ENCODE results near the gene REV3L.

The REV3L gene

DNA sequence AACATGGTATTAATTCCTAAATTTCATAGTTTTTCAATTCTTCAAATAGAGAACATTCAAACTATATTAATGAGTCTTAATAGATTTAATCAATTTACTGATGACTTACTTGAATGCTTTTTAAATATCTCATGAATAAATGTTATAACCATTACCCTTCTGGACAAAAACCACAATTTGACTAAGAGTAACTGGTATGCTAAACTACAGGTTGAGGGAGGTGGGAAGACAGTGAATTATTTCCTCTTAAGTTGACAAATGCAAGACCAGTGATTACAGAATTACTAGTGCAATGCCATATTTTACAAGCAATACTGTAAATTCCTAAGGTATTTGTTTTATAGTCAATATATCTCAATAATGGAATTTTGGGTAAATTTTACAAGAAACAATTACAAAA is 65.1 kb downstream of the REV3L start:
- no peak for DNase-seq

DNA sequence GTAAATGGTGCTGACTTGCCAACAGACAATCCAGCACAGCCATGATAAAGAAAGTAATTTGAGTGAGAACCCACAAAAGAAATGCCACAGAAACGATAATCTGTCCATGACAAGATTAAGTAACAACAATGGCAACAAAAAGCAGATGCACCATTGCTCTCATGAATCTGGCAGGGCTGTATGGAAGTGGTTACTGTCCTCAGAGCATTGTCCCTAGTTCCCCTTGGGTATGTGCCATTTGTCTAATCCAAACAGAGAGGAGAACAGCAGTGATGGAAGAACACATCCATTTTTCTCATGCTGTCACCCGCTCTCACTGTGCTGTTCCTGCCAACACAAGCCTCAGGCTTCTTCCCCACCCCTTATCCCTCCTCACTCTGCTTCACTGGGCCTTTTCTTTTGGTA is 65.8 kb downstream of the REV3L start:
- no peak for DNase-seq

DNA sequence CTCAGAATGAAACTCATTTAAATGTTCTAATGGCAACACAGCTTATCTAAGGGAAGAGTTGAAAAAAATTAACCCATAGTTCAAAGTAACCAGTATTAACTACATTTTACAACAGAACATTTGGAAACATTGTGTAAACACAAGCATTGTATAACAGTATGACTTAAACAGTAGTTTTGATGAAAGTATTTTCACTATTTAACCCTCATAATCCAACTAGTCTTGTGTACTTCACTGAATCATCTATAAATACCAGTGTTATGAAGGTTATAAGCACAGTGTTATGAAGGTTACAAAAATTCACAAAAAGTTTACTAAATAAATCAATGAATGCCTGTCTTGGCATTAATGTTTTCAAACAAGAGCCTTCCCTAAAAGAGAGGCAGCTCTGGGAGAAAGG is 66.5 kb downstream of the REV3L start:
- no peak for DNase-seq

DNA sequence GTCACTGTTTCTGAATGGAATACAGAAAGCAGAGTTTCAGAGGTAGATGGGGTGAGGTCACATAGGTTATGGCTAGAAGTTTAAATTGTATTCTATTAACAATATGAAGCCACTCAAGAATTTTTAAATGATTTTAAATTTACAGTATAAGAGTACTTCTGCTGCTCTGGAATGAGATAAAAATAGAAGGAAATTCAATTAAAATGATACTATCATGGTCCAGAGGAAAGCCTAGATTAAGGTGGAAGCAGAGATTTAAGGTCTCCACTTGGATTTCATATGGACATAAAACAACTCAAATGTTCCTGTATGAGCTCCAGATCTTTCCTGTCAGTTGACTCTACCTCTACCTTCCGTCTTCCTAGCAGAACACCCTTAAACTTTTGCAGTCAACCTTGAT is 68.6 kb downstream of the REV3L start:
- no peak for DNase-seq

DNA sequence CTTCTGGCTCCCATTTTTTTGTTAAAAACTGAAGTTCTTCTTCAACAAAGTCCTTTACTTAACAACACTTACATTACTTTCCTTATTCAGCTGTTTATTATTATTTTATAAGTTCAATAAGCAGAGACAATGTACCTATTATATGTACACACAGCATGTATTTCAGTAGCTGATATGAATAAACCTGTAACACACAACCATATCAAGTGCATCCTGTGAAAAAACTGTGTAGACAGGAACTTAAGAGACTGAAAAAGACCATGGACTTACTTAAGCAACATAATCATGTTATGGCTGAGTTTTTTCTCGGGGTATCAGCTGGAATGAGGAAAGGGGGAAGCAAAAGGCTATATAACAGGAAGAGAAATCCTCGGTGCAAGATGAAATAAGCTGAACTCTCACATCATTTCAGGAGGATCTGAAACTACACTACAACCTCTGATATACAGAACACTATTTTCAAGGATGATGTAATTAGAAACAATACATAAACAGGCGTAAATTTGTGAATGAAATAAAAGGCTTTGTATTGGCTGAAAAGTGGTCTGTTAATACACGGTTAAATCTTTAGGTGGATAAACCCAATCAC is 70.9 kb downstream of the REV3L start:
- no peak for DNase-seq

DNA sequence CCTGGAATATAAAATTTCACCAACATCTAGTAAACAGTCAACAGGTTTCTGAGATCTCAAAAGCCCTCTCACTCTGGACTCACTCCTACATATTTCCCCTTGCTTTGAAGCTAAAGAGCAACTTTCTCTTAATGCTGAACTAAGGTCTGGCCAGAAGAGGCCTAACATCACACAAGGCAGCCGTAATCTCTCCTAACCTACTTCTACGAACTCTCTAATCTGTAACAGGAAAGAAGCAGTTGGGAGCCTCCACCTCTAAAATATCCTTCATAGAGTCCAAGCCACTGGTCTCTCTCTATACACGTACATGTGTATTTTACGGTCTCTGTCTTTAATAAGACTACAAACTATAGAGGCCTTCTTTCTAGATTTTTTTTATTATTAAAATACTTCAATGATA is 72.0 kb downstream of the REV3L start:
- no peak for DNase-seq

DNA sequence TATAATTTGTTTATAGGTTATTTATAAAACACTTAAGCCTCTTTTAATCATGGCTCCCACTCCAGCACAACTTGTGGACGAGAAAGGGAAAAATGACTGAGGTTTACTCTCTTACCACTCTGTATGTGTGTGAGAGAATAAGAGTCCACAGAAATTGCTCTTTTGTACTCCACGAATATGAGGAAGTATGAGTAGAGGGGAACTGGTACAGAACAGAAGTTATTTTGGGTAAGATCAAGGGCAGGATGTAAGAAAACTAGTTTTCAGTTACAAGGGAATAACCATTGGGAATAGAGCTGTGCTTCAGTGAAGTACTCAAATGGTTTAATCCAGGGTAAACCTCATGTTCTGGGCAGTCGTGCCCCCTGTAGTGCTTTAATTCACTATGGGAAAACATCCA is 72.6 kb downstream of the REV3L start:
- no peak for DNase-seq

DNA sequence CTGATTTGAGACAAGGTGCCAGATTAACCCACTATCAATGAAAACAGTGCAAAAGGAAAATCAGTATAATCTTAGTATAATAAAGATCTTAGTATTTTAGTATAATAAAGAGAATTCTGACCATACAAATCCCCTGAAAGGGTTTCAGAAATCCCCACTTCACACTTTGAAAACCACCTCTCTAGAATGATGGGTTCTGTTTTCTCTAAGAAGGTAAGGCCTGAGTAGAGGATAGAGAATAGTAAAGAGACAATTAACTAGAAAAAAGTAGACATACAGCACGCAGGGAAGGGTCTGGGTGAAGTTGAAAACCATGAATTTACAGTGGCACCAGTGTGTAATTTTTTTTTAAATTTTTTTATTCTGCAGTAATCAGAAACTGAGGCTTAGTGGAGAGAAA is 73.6 kb downstream of the REV3L start:
- no peak for DNase-seq

DNA sequence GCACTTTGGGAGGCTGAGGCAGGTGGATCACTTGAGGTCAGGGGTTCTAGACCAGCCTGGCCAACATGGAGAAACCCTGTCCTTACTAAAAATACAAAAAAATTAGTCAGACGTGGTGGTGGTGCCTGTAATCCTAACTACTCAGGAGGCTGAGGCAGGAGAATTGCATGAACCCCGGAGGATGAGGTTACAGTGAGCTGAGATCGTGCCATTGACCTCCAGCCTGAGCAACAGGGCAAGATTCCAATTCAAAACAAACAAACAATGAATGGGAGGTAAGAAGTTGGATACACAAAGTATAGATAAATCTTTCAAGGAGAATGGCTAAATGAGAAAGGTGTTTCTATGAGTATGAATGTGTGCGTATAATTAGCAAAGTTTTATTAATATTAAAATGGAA is 75.3 kb downstream of the REV3L start:
- no peak for DNase-seq

DNA sequence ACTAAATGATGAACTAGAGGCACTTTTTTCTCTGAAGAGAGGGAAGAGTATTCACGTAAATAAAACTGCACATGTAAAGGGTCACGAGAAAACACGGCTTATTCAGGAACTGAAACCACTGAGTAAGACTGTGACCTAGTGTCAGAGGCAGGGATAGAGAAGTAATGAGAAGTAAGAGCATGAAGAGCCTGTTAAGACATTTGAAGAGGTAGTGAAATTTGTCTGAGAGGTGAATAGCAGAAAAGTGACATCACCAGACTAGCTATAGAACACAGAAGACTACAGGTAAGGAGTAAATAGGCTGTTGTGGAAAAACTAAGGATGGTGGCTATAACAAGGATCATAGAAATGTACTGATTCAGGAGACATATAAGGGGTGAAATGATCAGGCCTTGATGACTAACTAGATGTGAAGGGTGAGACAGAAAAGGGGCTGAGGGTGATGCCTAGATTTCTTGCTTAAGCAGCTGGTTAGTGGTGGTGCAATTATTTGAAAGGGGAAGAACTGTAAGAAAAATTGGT is 76.8 kb downstream of the REV3L start:
- no peak for DNase-seq

DNA sequence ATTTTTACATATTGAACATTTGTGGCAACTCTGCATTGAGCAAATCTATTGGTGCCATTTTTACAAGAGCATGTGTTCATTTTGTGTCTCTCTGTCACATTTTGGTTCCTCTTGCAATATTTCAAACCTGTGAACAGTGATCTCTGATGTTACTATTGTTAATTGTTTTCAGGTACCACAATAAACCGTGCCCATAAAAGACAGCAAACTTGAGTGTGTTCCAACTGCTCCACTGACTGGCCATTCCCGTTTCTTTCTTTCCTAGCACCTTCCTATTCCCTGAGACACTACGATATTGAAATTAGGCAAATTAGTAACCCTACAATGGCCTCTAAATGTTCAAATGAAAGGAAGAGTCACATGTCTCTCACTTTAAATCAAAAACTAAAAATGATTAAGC is 79.6 kb downstream of the REV3L start:
- no peak for DNase-seq

DNA sequence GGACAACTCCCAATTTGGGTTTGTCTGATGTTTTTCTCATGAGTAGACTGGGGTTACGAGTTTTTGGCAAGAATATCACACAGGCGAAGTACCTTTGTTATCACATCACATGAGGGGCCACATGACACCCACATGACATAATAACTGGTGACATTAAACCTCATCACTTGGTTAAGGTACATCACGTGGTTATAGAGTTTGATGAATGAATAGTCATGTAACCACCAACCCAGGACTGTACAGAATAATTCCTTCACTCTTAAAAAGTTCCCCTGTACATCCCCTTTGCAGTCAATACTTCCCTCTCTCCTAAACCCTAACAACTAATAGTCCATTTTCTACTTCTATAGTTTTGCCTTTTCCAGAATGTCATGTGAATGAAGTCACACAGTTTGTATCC is 83.4 kb downstream of the REV3L start:
- DNase-seq = no peak

DNA sequence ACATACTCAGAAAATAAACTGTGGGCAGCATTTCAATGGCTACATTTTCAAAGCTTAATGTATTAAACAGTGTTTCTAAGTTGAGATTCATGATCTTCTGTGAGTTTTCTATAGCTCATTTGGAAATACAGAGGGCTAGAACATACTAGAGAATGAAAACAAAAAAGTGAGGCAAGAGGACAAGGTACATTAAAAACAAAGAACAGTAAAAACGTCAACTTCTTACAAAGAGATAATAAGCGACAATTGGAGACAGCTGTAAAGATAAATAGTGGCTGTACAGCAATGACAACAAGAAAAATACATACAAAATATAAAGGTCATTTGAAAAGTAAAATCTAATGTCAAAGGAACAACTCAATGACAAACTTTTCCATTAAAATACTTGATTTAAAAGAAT is 94.3 kb downstream of the REV3L start:
- DNase-seq = no peak

DNA sequence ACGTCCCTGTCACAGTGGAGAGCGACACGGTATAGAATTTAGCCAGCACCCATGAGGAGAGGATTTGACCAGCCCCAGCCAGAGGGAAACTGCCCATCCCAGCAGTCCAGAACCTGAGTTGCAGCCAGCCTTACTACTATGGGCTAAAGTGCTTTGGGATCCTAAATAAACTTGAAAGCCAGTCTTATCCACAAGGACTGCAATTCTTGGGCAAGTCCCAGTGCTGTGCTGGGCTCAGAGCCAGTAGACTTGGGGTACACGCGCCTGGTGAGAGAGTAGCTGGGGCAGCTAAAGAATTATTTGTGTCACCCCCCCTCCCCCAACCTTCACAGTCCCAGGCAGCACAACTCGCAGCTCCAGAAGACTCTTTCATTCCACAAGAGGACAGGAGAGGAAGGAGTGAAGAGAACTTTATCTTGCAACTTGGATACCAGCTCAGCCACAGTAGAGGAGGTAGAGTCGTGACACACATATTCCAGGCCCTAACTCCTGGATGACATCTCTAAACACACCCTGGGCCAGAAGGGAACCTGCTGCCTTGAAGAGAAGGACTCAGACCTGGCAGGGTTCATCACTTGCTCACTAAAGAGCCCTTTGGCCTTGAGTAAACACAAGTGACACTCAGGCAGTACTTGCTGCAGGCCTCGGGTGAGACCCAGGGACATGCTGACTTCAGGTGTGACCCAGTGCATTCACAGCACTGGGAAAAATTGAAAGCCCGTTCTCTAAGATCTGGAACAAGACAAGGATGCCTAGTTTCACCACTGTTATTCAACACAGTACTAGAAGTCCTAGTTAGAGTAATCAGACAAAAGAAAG is 100.3 kb downstream of the REV3L start:
- DNase-seq = no peak

DNA sequence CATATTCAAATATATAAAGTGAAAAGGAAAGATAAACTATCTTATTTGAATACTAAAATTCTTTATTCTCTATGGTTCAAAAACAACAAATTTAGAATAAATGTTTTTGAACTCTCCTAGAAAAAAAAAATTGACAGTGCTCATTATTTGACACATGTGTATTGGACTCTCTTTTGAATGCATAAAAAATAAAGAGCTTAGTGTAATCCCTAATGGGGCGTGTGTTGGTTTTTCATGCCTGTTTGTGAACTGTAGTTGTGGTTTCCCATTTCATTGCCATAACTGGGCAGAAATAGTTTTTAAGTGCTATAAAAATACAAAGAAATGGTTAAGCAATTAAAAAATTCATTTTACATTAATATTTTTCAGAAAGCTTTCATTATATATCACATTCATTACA is 101.3 kb downstream of the REV3L start:
- DNase-seq = no peak

DNA sequence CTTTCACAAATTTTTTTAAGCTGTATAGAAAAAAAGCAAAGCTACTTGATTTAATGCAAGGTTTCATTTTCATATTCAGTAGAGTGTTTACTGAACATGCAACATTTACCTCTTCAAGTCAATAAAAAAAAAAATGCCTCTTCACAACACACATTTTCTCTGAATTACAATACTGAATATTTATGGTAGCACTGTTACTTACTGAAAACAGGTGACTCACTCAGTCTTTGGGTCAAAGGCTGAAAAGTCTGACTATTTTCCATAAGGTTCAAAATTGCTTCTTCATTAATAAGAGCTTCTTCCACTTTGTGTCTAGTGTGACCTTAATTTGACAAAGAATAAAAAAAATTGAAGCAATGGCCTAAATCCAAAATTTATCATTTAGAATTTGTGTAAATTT is 101.9 kb downstream of the REV3L start:
- no peak for DNase-seq

DNA sequence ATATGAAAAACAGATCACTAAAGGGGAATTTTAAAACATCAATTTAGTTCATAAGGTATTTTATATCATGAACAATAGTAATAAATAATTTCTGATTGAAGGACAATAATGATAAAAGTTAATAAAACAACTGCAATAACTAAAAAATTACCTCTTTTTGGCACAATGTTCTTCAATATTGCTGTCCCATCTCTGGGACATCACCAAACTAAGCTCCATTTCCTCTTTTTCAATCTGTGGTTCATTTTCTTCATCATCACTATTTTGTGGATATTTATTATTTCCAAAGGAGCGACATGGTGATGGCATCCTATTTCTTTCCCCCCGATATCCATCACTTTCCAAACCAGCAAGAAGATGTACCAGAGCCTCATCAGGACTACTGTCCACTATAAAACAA is 103.2 kb downstream of the REV3L start:
- no peak for DNase-seq

DNA sequence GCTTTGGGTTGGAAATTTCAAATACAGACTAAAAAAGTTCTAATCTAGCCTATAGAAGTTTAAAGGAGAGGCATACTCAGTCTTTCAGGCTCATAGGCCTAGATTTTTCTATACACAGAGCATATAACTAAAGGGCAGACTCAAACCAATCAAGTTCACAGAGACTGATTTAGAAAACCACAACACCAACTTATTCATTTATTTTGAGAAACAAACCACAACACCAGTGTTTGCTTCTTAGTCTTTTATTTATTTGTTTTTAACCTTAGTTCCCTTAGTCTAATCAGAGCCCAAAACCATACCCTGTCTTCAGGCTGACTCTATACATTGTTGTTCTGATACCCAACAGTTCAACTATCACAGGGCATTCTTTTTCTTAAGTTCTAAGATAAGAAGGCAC is 103.7 kb downstream of the REV3L start:
- no peak for DNase-seq

DNA sequence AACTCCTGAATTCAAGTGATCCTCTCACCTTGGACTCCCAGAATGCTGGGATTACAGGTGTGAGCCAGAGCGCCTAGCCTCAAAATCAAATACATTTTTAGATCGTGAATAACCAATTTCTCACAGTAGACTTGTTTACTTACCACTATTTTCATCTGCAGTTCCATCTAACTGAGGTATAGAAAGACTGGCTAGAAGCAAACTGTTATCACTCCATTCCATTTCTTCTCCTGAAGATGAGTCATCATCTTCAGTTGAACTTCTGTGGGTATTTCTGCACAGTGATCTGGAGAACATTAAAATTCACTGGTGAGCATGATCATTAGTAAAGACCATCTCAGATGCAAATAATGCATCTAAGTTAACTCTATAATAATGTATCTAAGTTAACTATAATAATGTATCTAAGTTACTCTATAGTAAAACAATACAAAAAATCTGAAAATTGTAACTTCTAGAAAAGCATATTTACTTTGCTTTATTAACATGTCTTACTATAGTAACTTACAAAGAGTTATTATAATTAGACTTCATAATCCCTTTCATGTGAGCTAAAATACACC is 105.4 kb downstream of the REV3L start:
- DNase-seq = no peak

DNA sequence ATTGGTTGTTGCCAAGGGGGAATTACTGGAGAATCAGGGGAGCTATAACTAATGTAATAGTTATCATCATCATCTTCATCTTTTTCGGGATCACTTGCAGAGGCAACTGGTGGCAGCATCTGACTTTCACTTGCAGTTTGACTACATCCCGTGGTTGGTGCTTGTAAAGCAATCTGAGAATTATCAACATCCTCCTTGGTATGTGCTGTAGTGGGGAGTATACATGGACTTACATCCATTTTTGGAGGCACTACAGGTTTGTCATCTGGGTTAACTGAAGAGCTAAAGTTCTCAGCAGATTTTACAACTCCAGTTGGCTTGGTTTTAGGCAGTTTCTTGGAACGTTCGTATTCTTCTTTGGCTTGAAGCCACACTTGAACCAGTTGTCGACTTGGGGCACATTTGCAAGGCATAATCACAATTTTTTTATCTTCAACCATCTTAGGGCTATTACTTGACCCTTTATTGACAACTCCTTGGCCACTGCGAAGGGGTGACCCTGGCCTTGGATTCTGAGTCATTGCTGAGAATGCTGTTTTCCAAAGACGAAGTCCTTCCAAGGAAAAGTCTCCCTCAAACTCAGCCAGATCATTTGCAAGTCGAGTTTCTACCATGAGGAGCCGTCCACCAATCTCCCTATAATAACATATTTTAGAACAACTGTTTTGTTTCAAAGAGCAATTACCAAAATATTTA is 115.5 kb downstream of the REV3L start:
- no peak for DNase-seq

DNA sequence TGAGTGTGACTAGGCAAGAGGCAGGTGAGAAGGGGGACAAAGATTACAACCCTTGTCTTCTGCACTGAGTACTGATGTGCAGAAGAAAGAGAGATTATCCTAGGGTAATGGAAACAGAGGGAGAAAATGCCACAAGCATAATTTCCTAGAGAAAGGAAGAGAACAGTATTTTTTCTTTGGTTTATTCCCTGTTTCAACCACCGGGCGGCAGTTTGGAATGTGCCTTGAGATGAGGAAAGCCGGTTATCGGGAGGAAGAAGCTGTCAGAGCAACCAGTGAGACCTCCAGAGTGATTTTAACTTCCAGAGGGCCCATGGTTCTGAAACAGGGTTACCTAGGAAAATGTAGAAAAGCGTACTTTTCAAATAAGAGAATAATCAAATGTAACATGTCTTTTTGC is 121.4 kb downstream of the REV3L start:
- no peak for DNase-seq

DNA sequence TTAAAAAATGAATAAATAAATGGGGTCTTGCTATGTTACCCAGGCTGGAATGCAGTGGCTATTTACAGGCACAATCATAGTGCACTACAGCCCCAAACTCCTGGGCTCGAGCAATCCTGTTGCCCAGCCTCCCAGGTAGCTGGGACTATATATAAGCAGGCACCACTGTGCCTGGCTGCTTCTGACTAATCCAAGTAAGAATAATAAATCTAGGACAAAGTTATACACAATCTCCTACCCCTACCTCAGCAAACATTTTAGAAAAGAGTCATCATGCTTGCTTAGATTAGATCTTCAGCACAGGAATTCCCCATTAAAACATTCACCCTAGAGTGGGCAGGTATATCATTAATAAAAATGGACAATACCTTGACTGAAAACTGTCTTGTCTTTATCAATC is 124.6 kb downstream of the REV3L start:
- DNase-seq = no peak

DNA sequence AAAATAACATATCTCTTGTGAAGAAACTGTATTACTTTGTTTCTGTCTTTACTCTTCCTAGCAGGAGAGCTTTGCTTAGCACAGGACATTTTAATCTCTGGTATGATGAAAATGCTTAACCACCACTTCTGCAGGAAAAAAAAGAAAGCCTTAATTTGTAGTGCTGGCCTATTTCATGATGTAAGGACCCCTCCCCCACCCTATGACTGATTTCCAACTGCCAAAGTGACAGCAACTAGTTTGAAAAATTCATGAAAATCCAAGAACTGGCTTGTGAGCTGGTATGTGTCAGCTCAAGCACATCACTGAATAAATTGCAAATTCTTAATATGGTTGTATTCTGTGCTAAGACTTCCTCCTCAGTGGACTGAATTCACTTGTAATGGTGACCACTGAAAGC is 125.3 kb downstream of the REV3L start:
- DNase-seq = no peak

DNA sequence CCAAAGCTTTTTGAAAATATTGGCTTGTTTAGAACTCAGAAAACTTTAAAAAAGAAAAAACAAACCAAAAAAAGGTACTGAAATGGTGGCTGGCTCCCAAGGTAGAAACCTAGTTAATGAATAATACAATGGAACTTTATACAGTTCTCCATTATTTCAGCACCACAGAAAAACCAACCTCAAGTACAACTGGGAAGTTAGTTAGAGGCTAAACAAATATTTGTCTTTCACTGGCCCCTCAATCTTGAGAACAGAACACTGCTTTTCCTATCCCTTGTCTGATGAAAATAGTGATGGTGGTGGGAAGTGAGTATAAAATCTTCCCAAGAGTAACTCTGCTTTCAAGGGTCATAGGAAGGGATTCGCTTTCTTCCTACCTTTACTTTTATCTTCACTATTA is 126.5 kb downstream of the REV3L start:
- no peak for DNase-seq
